GM10847 (cell line): ENCODE results near the gene PTPRE.

Experiments used
- POLR2A ChIP-seq: IDR thresholded peaks from 2 replicates; pipeline ENCODE4 v1.6.1; 2011; ENCODE audit not compliant: insufficient read length; ENCODE audit errors: extremely low read depth

PTPRE gene, protein sequence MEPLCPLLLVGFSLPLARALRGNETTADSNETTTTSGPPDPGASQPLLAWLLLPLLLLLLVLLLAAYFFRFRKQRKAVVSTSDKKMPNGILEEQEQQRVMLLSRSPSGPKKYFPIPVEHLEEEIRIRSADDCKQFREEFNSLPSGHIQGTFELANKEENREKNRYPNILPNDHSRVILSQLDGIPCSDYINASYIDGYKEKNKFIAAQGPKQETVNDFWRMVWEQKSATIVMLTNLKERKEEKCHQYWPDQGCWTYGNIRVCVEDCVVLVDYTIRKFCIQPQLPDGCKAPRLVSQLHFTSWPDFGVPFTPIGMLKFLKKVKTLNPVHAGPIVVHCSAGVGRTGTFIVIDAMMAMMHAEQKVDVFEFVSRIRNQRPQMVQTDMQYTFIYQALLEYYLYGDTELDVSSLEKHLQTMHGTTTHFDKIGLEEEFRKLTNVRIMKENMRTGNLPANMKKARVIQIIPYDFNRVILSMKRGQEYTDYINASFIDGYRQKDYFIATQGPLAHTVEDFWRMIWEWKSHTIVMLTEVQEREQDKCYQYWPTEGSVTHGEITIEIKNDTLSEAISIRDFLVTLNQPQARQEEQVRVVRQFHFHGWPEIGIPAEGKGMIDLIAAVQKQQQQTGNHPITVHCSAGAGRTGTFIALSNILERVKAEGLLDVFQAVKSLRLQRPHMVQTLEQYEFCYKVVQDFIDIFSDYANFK

DNA sequence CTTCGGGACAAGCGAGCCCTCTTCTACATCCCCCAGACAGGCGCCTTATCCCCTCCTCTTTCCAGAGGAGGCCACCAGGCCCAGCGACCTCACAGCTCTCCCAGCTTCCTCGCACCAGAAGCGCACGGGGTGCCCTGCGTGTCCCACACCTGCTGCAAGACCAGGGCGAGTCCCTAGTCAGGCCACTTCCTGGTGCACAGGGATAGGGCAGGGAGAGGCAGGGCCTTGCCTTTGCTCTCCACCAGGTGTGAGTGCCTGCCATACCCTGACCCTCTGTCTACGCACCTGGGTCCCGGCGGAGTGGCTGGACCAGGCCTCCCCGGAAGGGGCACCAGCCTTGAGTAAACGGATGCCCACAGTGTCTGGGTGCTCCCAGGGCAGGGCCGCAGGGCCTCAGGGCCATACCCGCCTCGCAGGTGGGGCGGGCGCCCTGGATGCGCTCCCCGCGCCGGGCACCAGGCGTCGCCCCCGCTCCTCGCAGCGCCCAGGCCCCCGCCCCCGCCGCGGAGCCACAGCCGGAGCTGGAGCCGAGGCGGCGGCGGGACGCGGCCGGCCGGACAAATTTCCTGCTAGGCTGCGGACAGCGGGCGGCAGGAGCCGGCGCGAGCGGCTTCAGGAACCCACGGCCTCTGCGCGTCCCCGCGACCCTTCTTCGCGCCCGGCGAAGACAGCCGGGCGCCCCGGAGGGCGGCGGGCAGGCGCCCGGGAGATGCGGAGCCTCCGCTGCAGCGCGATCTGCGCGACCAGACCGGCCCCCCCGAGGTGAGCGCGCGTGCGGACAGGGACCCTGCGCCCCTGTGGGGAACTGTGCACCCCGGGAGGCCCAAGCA, at the start of gene PTPRE:
Gene PTPRE (plus strand): TSS at position 556 of the 830 bp plus-strand sequence. CDS start 133,779 bp downstream, outside the sequence.
- TF ChIP-seq POLR2A: no peak

DNA sequence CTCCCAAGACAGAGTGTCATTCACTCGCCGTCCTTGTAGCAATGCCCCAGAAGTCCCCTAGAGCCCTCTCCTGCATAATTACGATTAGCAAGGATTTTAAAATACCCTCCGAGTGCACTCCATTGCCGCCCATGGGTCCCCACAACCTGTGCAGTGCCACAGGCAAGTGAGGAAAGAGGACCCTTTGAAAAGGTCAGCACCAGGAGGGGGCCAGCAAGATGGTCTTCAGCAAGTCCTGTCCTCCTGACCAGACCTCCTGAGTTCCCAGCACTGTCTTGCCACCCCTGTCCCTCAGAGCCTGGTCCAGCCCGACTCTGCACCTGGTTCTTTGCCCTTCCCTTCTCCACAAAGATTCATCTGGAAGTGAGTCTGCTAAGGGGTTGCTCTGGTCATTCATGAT, 46.3 kb upstream of the PTPRE start:
- no peak for TF ChIP-seq POLR2A

GRCh38 chr10:127863231-127863825, 43.6 kb upstream of the PTPRE start:
- no peak for TF ChIP-seq POLR2A

- TF ChIP-seq POLR2A: no peak
These were observed 40.5 kb upstream of the PTPRE start for GRCh38 chr10:127866276-127867013.

DNA sequence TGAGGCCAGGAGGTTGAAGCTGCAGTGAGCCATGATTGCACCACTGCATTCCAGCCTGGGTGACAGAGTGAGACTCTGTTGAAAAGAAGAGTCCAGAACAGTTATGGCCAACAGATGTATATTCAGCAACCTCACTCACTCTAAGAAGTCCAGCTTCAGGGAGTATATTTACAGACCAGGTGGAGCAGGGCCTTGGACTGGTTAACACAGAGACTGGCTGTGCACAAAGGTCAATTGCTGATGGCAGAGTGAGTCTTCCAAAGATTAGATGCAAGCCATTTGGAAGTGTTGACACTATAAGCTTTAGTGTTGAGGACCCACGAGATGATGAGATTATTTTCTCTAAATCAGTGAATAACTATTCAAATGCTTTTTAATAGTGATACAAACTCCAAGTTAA, 39.1 kb upstream of the PTPRE start:
- TF ChIP-seq POLR2A: no peak

GRCh38 chr10:127869329-127869728, 37.6 kb upstream of the PTPRE start:
- no peak for TF ChIP-seq POLR2A

GRCh38 chr10:127871631-127872010, 35.3 kb upstream of the PTPRE start:
- TF ChIP-seq POLR2A: no peak

DNA sequence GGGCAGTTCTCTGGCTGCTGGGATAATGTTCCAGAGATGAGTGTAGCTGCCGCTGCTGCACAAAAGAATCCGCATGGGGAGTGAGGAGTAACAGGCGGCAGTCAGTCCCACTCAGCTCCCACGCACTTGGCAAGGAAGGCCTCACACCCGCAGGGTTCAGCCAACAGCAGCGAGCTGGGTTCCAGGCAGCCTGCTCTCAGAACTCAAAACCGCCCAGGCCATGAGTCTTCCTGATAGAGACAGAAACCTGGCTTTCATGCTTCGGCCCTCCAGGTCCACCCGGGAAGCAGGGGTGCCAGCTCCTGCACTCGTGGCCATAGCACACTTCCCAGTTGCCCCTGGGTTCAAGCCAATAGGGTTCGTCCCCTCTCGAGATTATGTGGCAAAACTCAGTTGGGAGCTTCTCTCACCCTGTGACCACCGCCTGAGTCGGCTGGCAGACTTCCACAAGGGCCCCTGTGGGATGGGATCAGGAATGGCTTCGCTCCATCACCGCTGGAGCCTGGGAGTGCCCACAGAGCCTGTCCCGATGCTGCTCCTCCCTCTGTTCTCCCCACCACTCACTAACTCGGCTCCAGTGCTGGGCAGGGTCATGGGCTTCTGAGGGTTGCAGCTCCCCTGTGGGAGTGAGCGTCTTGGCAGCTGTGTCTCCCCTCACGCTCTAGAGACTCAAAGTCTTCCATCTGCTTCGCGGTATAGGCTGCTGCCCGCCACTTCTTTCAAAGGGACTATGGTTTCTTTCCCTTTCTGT, 34.7 kb upstream of the PTPRE start:
- TF ChIP-seq POLR2A: no peak

DNA sequence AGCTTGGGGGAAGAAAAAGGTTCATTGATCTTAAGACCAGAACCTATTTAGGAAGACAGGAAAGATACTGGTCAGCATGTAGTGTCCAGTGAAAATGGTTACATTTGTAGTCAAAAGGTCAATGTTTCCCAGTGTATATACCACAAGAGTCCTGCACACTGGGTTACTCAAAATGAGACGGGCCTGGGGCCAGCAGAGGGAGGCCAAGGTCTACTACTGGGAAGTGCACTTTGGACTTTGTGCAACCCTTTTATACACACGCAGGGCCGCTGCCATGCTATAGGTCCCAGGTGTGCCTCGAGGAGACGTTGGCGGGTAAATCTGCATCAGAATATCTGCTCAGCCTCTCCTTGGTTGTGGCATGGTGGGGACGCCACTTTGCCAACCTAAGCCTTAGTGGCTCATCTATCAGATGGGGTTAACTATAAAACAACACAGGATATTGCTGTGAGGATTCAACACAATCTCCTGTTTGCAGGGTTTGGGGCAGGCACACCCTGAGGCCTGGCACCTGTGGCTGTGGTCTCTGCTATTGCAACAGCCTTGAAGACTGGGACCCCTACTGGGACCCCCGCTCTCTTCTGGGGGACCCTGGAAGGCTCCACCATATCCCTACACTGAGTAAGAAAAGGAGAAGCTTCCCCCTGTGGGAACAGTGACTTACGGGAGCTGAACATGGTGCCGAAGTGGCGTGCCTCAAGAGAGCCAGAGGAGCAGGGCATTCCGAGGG, 33.9 kb upstream of the PTPRE start:
- no peak for TF ChIP-seq POLR2A

- TF ChIP-seq POLR2A: no peak
These were observed 32.9 kb upstream of the PTPRE start for GRCh38 chr10:127873901-127874470.

DNA sequence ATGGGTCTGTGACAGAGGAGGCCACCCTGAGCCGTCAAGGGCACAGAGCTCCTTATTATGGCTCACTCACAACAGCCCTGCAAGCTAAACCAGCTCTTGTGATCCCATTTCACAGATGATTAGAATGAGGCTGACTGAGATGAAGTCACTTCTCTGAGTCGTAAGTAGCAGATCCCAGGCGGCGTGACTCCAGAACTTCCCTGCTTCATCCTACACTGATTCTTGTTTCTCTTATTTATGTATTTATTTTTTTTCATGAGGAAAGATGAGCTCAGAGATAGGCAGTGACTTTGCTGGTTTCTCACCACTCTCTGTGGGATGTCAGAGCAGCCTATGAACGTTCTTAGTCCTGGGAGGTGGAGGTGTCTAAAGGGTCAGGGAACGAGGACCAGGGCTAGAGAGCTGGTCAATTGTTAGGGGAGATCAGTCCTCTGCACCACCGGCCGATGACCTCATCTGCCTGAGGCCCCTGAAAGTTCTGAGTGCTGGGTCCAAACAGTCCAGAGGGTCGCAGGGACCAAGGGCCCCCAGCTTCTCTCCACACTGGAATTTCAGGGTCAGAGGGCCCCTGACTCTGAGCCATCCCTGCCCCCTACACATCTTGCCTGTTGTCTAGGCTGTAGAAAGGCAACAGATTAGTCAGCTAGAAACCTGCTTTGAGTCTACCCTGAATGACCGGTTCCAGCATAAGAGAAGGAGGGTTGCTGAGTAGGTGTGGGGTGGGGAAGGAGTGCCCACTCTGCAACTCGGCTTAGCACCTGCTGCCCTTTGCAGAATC, 32.0 kb upstream of the PTPRE start:
- no peak for TF ChIP-seq POLR2A

DNA sequence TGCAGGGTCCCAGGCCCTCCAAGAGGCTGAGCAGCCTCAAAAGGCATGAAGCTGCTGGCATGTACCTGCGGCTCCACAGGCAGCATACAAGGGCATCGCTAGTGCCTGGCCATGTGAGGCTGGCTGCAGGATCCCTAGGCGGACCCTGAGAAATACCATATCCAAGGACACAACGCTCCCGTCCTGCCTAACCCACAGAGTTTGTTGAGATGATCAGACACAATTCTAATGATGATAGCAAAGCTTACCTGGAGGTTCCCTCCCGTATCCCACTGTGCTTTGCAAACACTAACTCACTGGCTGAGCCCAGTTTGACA, 31.5 kb upstream of the PTPRE start:
- no peak for TF ChIP-seq POLR2A
